HL-60 (cell line): ENCODE results near the gene AGR3.
A peak's percentile ranks its signal among the peaks of the same experiment; 100 is the strongest.

Experiments used
- CTCF ChIP-seq: IDR thresholded peaks from one replicate; pipeline ENCODE4 v1.5.1; 2011; ENCODE audit warnings: low read length, control low read depth, inconsistent platforms; ENCODE audit not compliant: insufficient read depth
- GABPA ChIP-seq: IDR thresholded peaks from 2 replicates; pipeline ENCODE4 v1.6.1; 2012; ENCODE audit warnings: low read depth
- POLR2AphosphoS5 ChIP-seq: IDR thresholded peaks from 2 replicates; pipeline ENCODE4 v1.6.1; 2012; ENCODE audit warnings: low read depth
- REST ChIP-seq: IDR thresholded peaks from 2 replicates; pipeline ENCODE4 v1.6.1; 2012; ENCODE audit warnings: low read depth; ENCODE audit not compliant: insufficient replicate concordance
- SPI1 ChIP-seq: IDR thresholded peaks from 2 replicates; pipeline ENCODE4 v1.6.1; 2012; ENCODE audit warnings: low read depth, mild to moderate bottlenecking, borderline replicate concordance

GRCh38 chr7:16851829-16852228 lies 30.0 kb downstream of the AGR3 start:
- TF ChIP-seq CTCF (no peak), REST (no peak), POLR2AphosphoS5 (no peak), GABPA (no peak), SPI1 (peak; percentile 96)
